GM19035 (cell line): Measurements from ENCODE around the gene PRSS57.
"Not testable (repeated sequence)": the region's sequence is repeated elsewhere in the genome, so short reads cannot be mapped to it uniquely, and the experiment has no call there.

ENCODE experiments used
- ATAC-seq: cut with Tn5 transposase; IDR thresholded peaks from one replicate; pipeline ENCODE4 v1.9.1; 2021; ENCODE audit not compliant: unreplicated experiment

The PRSS57 gene

DNA sequence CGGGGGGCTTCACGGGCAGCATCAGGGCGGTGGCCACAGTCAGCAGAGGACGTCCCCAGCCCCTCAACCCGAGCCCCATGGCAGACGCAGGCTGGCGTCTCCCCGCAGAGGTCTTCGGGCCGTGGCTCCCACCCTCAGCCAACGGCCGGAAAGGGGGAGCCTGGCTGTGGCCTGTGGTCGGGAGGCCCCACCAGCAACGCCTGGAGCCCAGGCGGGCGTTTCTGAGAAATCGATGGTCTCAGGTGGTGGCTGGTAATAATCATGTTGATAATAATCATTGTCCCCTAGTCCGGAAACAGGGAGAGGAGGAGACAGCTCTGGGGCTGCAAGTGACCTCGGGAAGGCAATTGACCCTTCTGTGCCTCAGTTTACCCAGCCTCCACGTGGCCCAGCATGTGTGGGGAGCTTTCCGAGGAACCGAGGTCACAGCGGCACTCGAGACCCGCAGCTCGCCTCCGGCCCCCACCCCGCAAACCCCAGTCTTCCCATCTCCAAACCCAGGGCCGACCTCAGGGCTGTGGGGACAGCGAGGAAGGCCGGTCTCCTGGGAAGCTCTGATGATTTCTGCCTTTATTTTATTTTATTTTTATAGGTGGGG is at the start of gene PRSS57:
Gene PRSS57, minus strand, starts transcription at position 101 of the 598 bp plus-strand sequence. Its CDS starts 22 bp downstream, at position 79.
- no peak for ATAC-seq

DNA sequence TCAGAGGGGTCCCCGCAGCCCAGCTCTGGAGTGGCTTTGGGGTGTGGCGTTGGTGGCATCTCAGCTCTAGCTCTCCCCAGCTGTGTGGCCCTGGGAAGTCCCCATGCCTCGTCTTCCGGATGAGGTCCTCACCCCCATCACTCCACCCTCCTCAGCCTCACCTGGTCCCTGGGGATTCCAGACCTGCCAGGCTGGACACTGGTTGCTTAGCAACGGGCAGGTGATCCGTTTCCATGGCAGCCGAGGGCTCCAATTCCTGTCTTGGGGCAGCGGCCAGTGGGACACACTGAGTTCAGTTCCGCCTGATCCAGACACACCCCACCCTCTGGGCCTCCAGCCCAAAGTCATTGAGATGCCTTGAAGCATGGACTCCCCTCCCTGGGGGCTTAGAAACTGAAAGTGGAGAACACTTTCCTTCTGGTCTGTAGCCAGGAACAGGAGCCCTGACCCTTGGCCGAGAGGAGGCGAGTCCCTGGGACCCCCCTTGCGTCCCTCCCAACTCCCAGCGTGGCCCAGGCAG is 48.0 kb upstream of the PRSS57 start:
- ATAC-seq, result no peak

DNA sequence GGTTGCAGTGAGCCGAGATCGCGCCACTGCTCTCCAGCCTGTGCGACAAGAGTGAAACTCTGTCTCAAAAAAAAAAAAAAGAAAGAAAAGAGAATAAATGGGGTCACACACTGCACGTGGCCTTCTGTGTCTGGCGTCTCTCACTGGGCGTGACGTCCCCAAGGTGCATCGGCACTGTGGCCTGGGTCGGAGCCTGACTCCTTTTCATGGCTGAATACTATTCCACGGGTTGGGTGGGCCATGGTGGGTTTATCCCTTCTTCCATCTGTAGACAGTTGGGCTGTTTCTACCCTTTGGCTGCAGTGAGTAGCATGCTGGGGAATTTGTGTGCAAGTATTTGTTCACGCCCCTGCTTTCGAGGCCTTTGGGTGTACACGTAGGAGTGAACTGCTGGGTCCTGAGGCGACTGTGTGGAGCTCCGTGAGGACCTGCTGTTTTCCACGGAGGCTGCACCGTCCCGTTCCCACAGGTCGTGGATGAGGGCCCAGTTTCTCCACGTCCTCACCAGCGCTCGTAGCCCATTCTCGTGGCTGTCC is 47.4 kb upstream of the PRSS57 start:
- ATAC-seq, result no peak

DNA sequence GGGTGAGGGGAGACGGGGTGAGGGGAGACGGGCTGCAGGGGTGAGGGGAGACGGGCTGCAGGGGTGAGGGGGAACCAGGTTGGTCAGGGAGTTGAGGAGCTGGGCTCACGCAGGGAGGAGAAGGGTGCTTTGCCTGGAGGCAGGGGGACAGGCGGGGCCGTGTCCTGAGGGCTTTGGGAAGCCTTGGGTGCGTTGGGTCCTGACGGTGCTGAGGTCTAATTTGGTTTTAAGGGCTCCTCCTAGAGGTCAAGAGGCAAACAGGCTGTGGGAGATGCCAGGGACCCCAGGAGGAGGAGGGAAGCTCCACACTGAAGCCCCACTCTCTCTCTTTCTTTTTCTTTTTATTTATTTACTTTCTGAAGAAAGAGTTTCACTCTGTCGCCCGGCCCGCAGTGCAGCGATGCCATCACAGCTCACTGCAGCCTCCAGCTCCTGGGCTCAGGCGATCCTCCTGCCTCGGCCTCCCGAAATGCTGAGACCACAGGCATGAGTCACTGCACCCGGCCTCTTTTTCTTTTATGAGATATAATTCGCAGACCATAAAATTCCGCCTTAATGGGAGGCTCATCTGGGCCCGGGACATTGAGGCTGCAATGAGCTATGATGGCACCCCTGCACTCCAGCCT is 46.4 kb upstream of the PRSS57 start:
- no peak for ATAC-seq

DNA sequence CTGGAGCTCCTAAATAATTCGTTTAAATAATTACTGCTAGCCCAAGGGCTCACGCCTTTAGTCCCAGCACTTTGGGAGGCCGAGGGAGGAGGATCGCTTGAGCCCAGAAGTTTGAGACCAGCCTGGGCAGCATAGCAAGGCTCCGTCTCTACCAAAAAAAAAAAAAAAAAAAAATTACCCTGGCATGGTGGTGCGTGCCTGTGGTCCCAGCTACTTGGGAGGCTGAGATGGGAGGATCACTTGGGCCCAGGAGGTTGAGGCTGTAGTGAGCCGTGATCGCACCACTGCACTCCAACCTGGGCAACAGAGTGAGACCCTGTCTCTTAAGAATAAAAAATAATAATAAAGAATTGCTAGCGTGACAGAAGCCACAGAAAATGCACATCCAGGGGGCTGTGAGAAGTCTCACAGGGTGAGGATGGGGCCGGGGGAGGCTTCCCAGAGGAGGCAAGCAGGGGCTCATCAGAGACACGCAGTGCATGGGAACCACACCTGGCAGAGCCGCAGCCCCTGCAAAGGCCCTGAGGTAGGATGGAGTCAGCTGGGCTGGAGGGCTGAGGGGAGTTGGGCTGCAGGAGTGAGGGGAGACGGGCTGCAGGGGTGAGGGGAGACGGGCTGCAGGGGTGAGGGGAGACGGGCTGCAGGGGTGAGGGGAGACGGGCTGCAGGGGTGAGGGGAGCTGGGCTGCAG is 45.7 kb upstream of the PRSS57 start:
- ATAC-seq, result not testable (repeated sequence)

DNA sequence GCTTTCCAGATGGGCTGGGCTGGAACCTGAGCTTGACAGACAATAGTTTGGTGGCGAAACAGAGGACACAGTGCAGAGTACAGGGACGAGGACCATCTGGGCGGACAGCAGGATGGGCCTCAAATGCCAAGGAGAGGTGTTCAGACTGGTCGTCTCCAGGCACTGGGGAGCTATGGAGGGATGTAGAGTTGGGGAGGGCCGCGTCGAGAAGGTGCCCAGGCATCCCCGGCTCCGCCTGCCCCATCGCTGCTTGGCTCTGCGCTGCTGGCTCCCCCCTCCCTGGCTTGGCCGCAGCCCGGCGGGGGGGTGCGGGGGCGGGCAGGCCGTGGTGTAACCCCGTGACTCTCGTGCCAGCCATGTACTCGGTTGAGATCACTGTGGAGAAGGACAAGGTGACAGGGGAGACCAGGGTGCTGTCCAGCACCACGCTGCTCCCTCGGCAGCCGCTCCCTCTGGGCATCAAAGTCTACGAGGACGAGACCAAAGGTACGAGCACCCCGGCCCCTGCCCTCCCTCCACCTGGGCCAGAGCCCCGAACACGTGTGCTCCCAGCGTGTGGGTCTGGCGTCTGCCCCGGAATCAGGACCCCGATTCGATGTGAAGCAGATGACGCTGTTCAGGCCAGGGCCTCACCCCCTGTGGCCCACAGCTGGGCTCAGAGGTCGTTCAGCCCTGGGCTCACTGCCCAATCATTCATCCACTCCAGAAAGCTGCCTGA is 44.9 kb upstream of the PRSS57 start:
- no peak for ATAC-seq

DNA sequence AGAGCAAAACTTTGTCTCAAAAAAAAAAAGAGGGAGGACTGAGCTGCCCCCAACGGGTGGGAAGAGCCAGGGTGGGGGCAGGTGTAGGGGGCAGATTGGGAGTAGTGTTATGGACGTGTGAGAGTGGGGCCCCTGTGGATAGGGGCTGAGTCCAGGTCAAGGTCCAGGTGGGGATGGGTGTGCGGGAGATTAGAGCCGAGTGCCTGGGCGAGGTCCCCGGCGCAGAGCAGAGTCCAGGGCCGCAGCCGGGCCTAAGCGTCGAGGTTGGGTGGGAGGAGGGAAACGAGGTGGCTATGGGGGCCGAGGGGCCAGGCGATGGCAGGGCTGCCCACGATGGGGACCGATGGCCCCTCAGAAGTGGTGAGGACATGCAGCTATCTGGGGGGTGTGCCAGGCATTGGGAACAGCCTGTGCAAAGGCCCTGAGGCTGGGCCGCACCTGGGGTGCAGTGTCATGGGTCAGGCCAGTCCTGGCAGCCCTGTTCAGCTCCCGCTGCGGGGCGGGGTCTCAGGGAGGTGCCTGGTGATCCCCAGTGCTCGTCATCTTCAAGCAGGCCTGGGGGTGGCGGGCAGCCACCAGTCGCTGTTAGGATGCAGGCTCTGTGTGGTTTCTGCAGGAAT is 43.4 kb upstream of the PRSS57 start:
- no peak for ATAC-seq

DNA sequence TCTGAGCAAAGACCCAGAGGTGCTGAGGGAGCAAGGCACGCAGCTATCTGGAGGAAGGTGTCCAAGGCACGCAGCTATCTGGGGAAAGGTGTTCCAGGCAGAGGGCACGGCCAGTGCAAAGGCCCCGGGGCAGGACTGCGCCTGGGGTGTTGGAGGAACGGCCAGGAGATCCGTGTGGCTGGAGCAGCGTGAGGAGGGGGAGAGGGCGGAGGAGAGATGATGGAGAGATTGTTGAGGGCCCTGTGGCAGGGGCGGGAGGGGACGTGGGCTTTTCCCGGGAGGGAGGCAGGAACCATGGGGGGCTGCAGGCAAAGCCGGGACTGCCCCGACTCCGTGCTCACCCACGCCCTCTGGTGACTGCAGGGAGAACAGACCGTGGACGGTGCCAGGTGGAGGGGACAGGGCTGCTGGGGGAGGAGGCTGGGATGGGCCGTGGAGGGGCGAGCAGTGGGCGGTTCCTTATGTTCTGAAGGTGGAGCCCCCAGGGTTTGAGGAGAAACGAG is 42.4 kb upstream of the PRSS57 start:
- ATAC-seq, result no peak

DNA sequence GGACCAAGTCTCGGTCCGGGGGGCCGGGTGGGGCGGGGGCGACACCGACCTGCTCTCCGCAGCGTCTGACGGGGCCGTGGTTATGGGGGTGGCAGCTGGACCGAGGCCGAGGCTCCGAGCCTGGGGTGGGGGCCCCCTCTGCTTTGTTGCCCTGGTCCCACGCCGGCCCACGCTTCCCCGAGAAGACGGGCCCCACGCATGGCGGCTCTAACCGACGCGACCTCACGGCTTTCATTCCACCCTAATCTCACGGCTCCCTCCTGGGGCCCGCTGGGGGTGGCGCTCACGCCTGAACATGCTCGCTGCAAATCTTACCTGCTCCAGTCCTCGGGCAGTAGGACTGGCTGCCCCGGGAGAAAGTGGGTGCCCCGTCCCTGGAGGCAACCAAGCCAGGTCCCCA is 40.9 kb upstream of the PRSS57 start:
- ATAC-seq, result no peak

DNA sequence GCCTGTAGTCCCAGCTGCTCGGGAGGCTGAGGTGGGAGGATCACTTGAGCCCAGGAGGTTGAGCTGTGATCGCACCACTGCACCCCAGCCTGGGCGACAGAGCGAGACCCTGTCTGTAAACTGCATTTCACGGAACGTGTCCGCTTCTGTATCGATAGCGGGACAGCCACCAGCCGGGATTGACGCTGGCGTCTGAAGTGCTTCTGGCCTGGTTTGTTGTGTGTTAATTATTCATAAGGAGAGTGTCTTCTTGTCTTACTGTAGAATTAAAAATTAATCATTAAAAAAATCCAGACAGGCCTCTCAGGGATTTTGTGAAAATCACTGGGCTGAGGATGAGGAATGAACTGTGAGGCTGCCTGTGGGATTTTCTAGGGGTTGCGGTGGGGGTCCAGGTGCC is 39.5 kb upstream of the PRSS57 start:
- no peak for ATAC-seq

DNA sequence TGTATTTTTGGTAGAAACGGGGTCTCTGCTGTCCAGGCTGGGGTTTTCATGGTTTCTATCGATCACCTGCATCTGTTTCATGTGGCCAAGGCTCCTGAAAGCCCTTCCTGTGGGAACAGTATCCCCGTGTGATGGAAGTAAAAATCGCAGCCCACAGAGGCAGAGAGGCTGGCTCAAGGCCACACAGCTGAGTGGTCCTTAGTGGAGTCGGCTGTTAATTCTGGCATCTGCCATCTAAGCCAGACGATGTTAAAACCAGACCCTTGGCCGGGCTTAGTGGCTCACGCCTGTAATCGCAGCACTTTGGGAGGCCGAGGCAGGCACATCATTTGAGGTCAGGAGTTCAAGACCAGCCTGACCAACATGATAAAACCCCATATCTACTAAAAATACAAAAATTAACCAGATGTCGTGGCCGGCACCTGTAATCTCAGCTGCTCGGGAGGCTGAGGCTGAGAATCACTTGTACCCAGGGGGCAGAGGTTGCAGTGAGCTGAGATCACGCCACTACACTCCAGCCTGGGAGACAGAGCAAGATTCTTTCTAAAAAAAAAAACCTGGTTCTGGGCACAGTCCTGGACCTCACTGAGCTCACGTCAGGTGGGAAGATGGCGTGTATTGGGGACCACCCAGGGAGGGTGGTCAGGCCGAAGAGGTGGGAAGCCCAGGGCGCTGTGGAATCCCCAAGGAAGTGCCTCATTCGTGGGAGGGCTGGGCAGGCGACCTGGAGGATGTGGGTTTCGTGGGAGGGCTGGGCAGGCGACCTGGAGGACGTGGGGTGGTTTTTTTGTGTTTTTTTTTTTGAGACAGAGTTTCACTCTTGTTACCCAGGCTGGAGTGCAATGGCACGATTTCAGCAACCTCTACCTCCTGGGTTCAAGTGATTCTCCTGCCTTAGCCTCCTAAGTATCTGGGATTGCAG is 37.2 kb upstream of the PRSS57 start:
- no peak for ATAC-seq

DNA sequence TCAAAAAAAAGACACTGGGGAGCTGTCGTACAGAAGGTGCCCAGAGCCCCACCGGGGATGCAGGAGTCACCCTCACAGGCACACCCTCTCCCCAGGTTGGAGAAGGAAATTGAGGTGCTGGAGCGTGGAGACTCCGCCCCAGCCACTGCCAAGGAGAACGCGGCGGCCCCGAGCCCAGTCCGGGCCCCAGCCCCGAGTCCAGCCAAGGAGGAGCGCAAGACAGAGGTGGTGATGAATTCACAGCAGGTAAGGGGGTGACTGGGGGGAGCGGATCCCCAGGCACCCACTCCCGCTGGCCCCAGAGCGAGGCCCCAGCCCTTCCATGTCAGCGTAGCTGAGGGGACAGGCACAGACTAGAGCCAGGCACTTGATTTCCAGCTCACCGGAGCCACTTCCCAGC is 35.7 kb upstream of the PRSS57 start:
- ATAC-seq, result no peak

DNA sequence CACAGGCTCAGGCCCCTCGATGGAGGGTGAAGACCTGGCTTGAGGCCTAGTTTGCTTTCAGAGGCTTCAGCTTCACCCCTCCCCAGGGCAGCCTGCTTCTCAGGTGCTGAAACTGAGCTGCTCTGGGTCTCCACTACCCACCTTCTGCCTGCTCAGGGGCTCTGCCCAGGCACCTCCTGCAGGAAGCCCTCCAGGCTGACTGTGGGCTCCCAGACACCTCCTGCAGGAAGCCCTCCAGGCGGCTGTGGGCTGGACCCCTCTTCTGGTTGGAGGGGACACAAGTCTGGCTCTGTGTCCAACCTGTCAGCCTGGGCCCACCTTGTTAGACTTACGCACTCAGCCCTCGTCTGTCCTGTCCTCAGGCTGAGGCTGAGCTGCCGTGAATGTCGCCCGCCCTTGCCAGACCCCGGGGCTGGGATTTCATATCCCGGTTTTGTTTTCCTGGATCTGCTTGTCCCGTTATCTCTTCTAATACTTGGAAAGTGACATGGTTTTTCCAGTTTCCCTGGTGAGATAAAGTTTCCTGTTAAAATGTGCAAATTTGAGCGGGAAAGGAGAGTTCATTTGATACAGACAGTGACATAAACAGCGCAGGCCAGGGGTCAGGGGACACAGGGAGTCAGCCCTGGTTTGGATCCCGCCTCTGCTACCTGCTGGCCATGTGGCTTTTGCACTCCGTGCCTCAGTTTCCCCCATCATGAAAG is 34.9 kb upstream of the PRSS57 start:
- no peak for ATAC-seq

DNA sequence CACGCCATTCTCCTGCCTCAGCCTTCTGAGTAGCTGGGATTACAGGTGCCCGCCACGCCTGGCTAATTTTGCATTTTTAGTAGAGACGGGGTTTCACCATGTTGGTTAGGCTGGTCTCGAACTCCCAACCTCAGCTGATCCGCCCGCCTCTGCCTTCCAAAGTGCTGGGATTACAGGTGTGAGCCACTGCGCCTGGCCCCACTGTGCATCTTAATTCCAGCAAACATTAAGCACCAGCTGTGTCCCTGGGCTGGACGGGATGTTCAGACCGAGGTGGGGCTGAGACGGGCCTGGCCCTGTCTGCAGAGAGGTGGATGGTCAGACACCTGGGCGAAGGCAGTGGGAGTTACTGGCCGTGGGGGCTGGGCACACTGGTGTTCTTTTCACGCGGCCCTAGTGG is 34.3 kb upstream of the PRSS57 start:
- not testable (repeated sequence) for ATAC-seq

DNA sequence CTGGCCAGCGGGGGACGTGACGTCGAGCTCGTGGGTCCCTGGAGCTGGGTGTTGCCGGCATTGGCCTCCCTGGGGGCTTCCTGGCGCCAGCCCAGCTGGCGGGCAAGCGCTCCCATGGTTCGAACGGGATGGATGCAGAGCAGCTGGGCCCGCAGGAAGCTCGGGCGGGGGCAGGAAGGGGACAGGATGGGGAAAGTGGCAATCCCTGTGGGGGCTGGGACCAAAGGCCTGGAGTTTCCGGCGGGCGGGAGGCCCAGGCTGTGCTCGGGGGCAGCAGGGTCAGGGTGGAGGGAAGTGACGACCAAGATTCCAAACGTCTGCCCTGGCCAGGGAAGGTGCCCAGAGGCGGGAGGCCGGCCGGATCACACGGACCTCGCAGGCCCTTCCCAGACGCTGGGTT is 32.8 kb upstream of the PRSS57 start:
- ATAC-seq, result no peak

DNA sequence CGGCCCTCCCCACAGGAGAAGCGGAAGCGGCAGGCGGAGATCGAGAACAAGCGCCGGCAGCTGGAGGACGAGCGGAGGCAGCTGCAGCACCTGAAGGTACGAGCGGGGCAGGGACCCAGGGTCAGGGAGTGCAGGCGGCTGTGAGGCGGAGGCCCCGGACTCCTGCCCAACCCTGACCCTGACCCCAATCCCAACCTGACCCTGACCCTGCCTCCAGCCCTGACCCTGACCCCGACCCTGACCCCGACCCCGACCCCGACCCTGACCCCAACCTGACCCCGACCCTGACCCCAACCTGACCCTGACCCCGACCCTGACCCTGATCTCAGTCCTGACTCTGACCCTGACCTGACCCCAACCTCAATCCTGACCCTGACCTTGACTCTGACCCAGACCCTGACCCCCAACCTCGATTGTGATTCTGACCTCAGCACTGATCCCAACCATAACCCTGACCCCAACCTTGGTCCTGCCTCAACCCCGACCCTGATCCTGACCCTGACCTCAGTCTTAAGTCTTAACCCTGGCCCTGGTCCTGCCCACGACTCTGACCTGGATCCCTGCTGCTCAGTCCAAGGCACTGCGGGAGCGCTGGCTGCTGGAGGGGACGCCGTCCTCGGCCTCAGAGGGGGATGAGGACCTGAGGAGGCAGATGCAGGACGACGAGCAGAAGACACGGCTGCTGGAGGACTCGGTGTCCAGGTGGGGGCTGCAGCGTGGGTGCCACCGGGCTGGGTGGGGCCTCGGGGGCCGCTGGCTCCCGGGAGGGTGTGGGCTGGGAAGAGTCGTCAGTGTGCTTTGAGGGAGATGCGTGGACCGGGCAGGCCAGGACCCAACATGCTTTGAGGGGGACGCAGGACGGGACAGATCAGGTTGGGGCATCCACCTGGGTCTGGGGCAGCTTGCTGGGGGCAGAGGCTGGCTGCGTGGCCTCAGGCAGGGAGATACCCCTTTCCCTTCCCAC is 32.0 kb upstream of the PRSS57 start:
- no peak for ATAC-seq

DNA sequence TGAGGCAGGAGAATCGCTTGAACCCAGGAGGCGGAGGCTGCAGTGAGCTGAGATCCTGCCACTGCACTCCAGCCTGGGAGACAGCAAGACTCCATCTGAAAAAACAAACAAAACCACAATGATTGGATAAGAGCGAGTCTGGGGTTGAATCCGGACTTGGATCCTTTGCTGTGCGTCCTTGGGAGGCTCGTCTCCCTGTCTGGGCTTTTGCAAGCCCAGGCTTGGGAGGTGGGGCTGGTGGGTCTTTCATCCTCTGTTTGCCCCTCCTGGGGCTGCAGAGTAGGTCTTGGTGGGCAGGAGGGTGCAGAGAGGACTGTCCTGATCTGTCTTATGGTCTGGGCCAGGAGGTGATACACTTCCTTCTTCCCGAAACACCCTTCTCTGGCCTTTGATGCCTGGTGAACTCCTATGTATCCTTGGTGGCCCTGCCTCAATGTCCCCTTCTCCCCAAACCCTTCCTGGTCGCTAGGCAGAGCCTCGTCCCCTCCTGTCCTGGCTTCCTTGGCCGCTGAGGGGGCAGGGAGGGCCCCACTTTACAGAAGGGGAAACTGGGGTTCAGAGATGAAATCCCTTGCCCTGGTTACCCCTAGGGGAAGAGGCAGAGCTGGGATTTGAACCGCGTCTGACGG is 30.3 kb upstream of the PRSS57 start:
- ATAC-seq, result no peak
